Limb (tissue), 2 donors: Measurements from ENCODE around the gene CORO2B.
A peak's percentile ranks its signal among the peaks of the same experiment; 100 is the strongest.

Source experiments
- DNase-seq, 2 donors: peaks; one replicate each; pipeline ENCODE4 v3.0.0-alpha.2; 2016; ENCODE audit errors: extremely low spot score in 2 of 2

CORO2B gene

DNA sequence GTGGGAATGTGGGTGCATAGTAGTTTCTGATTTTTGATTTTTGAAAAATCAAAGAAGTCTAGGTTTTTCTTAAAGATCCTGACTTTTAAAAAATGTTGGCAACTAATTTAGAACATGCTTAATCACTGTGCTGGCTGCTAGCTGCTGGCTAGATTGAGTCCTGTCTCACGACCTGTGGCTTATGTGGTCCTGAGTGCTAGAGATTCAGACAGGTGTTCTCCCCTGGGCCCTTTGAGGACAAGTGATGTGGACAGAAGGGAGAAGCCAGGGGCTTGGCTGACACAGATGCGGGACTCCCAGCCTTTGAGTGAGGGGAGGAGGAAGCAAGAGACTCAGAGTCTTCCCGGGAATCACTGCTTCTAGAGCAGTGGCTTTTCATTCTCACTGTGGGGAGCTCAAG lies 47.5 kb downstream of the CORO2B start:
- no peak for DNase-seq

DNA sequence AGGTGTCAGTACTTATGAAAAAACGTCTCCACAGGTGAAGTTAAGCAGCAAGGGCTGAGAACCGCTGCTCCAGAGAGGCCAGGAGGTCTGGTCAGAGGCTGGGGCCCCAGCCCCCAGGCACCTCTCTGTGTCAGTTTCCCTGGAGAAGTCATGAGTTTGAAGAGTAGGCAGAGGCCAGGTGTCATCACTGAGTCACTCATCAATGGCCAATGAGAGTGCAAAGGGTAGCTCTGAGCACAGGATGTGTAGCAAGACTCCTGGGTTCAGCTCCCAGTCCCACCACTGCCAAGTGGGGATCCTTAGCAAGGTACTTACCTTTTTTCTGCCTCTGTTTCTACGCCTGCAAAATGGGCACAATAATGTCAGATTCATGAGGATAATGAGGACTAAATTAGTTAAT lies 47.9 kb downstream of the CORO2B start:
- DNase-seq: no peak

DNA sequence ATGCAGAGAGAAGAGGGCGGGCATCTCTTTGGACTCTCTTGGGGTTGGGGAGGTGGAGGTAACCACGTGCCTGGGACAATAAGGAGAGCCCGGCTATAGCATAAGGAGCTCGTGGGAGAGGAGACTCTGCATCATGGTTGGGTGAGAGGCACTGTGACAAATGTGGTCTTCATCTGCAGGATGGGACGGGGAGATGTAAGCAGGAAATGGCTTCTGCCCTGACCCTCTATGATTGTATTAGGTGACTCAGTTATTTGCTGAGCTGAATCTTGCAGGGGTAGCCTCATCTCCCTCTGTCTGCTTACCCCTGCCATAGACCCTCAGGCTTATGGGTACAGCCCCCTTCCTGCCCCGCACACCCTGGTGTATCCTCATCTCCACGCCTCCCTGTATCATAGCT lies 48.7 kb downstream of the CORO2B start:
- DNase-seq: no peak

DNA sequence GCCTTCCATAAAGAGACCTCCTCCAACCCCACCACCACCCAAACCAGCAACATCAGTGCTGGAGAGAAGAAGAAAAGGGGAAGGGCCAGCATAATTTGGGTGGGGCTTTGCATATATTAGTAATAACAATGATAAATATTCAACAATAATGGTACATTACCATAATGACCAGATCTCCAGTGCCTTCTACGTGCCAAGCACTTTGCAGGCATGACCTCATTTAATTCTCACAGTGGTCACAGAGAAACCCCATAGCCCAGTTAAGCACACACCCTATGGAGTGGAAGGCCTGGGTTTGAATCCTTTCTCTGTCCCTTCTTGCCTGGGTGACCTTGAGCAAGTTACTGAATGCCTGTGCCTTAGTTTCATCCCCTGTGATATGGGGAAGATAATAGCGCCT lies 49.2 kb downstream of the CORO2B start:
- DNase-seq: no peak

DNA sequence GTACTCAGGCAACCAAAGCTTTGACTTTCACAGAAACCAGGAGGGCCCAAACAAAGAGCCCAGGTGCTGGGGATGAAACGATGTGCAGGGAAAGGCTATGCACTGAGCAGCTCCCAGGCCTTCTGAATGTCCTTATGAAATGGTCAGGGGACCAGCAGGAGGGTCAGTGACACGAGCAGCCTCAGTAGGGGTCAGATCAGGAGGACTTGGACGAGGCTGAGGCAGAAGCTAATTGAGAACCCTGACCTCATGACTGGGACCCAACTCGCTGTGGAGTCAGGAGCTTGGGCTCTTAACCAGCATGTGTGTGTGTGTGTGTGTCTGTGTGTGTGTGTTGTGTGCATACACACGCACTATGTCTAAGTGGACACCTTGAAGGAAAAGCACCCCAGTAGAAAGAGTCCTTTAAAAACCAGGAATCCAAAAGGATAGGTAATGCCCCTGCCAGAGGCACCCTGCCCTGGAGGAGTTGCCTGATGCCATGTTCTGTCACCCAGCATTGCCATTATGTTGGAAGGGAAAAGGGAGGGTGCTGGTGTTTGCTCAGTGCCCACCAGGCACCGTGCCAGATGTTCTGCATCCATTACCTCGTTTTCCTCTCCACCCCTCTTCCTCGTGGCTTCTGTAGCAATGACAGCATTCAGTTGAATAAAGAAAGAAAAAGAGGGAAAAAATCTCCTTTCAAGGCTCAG lies 50.9 kb downstream of the CORO2B start:
- no peak for DNase-seq

DNA sequence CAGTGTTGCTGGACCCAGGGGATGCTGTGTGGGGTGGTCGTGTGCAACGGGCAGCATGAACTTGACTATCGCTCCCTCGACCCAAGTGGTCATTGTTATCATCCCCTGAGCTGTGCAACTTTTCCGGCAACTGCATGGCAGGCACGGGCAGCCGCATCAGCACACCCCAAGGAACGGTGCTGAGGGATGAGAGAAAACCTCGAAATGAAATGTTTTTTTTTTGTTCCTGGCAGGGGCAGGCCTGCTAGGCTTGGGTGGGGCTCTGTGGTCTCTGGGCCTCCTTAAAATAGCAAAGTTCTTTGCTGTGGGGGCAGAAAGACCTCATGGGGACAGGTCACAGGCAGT lies 51.4 kb downstream of the CORO2B start:
- DNase-seq: no peak

DNA sequence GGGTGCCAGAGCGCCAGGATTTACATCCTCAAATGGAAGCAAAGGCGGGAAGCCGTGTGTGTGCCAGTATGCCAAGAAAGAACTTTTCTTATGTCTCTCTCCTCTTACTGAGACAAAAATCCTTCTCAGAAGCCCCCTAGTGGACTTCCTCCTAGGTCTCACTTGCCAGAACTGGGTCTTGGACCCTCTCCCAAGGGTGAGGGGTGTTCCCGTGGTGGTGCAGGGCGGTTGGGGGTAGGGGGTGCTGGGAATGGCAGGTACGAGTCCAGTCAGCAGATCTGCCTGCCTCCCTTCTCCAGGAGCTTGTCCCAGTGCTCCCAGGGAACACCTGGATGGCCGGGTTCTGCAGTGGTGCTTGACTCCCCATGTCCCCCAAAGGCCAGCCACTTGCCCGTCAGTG lies 52.0 kb downstream of the CORO2B start:
- no peak for DNase-seq

DNA sequence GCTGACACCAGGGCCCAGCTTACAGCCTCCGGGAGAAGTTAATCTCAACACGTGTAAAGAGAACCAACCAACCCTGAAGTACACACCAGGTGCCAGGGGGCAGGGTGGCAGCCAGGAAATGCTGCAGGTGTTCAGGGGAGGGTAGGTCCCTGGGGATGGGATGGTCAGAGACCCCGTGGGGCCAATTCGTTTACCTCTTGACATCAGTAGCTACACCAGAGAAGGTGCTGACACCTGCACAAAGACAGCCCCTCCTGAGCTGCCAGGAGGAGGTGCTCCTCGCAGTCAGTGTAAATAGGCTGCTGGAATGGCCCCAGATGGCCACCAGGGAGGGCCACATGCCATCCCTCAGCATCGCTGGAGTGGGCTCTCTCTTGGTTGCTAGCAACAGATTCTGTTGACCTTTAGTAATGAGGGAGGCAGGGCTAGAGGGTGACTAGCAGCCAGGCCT lies 52.8 kb downstream of the CORO2B start:
- no peak for DNase-seq

DNA sequence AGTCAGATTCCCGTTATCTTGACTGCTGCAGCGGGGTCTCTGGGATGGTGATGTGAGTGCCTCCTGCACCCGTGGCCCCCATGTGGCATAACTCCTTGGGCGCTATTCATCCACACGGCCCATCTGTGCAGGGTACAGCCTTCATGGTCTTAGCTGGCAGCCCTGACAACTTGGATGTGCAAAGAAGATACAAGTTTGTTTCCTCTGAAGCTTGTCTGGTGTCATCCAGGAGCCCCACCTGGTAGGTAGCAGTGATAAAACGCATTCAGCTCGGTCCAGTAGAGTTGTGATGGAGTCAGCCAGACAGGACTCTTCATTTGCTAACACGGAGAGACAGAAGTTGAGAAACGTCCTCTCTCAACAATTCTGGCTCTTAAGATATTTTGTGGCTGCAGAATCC lies 53.3 kb downstream of the CORO2B start:
- DNase-seq: no peak

DNA sequence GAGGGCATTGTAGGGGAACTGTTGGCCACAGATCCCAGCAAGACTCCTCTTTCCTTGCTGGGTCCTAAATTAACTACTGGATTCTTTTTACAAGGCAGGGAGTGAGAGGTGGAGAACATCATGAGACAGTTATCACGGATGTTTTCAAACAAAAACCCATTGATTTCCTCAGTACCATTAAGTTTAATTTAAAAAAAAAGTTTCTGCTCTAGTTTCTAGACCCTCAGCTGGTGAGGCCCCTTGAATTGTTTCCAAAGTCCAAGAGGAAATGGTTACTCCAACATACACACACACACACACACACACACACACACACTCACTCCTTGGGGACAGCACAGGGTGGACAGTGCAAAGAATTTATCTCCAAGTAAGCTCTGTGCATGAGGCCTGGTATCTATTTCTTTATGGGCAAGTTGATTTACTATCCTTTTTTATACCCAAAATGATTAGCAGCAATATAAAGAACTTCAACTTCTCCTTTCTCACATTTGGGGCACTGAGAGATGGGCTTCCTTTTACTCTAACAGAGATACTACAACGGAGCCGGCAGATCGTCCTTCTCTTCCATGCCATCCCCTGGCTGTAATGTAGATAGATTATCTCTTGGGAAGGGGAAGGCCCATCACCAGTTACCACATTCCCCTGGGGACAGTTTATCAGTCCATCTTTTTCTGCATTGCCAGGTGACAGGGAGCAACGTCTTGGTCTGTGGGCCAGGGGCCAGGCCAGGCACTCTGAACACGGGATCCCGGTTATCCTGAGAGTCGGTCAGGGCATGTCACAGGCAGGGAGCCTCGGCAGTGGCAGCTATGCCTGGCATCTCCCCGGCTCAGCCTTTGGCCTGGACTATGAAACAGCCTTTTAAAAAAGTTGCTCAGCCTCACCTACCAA lies 54.7 kb downstream of the CORO2B start:
- DNase-seq: no peak

DNA sequence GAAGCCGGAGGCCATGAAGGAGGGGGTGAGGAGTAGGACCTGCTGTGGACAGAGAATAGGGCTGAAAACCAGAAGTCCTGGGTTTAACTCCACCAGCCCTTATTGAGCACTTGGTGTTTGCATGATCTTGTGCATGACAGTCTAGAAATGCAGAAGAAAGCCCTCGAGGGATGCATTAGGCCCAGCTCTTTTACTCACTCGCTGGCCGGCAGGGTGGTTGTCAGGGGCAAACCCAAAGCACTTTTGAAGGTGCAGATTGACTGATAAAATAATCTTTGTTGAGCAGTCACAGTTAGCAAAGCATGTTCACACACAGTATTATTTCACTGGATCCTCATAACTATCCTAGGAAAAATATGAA lies 55.3 kb downstream of the CORO2B start:
- DNase-seq: no peak

DNA sequence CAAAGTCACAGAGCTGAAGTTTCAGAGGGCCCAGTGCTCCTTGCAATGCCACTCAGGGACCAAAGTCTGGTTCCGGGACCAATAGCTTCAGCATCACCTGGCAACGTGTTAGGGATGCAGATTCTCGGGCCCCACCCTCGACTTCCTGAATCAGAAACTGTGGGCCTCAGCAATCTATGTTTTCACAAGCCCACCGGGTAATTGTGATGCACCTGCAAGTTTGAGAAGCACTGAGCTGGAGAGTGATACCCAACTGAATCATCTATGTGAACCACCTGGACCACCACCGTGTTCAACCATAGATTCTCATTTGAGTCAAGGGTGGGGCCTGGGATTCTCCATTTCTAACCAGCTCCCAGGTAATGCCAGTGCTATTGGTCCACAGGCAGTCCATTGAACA lies 55.7 kb downstream of the CORO2B start:
- DNase-seq: no peak

DNA sequence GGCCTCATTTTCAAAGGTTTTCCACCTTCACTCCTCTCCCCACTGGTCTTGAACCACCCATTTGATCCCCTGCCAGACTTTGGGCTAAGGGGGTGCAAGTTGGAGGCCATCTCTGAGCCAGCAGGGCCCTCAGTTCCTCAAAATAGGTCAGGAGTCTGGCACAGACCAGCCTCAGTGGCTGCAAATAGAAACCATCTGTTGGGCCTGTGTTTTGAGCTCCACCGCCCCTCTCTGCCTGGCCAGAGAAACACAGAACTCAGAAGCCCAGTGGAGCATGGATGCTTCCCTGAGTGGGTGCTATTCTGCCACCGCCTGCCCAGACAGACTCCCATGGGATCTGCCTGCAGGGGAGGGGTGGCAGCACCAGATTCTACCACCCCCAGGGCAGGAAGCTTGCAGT lies 56.3 kb downstream of the CORO2B start:
- DNase-seq: no peak

DNA sequence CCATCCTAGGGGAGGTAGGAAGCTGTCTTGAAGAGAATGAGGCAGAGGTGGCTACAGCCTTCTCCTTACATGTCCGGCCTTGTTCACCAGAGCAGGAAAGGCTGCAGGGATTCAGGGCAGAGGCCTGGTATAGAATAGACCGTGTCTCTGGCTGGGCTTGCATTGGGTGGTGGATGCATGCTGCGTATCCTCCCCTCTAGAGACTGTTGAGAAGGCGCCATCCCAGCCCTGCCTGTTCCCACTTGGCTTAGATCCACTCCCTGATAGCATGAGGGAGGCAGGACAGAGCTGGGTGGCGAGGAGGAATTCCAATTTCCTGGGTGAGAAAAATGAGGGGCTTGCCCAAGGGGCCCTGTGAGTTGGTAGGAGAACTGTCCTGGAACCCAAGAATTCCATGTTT lies 57.5 kb downstream of the CORO2B start:
- DNase-seq: no peak

DNA sequence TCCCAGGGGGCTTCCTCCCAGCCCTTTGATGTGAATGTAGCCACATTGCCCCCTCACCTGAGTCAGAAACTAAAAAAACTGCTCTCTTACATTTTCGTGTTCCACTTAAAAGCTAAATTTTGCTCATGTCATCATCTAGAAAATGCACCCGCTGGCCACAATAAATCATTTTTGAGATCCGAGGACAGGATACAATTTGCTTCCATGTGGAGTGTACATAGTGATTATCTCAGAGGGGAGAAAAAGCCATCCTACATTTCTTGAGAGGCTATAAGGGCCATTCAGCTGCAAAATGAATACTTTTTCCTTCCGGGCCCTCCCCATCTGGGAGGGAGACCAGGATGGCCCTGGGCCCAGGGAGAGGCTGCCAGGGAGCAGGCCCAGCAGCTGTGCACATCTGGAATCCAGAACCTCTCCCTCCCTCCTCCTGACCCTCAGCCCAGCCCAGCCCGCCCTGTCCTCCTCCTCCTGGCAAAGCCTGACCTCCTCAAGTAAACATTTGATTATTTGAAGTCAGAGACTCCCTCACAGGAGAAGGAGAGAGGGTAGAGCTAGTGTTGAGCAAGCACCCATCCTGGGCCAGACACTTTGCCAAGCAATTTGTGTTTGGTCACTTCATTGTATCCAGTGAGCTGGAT lies 59.1 kb downstream of the CORO2B start:
- peak in 1 of 2 donors; percentile 60 for DNase-seq

DNA sequence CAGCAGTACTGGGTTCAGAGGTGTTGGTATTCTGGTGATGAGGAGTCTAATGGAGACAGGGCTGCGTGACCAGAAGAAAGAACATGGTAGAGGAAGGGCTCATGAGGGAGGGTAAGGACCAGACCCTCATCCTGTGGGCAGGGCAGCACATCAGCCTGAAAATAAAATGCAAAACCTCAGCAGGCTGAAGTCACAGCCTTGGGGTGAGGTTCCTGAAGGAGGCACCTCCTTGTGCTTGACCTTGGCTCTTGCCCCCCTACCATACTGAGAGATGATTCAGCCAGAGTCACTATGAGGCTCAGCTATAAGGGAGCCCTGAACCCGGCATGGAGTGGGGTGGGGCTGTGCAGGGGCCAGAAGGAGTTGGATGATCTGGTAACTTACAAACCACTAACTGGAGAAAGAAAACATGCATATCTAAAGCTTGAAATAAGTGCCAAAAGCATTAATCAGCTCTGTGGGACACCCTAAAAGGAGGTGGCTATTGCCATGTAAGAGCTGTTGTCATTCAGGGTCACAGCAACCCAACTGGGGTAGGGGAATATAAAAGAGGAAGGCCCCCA lies 60.2 kb downstream of the CORO2B start:
- no peak for DNase-seq

DNA sequence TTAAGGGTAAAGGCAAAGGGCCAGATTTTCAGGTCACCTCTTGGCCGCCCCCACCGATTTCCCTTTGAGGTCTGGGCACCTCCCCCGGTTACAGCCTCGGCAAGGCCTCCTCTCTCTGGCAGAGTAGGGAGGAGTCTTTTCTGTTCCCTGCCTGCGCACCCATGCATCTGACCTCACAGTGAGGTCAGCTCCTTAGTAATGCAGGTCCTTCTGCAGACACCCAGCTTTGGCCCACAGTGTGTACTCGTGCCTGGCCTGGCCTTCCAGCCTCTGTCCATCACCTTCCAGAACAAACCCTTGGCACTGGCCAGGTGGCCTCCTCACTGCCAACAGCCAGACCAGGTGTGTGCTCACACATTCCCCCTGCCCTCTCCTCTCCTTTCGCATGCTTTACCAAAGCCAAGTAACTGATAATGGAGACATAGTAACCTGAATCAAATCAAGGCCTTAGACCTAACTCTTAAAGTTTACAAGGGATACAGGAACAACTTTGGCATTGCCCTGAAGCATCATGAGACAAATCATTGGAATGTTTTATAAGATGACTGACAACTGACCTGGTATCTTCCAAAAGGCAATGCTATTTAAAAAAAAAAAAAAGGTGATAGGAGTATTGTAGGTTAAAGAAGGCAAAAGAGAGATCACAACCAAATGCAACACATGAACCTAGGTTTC lies 61.3 kb downstream of the CORO2B start:
- no peak for DNase-seq

DNA sequence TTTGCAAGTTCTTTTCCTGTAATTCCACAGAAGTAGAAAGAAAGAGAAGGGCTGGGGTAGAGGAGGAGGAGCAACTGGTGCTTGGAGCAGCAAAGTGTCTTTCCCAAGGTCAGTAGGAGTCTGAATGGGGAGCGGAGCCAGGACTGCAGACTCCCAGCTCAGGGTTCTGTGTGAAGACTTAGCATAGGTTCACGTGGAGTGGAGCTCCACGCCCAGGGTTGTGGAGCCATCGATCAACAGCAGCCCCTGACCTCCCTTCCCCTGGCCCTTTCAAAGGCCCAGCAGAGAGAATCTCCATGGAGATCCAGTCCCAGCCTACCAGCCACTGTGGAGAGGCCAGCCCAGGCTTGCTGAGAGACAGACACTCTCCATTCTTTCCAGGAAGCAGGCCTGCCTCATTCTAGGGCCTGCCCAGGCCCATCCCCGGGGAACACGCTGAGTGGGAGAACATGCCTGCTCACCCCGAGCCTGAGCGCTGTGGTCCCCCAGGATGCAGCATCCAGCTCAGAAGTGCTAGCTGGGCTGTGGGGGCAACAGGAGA lies 62.1 kb downstream of the CORO2B start:
- DNase-seq: no peak

DNA sequence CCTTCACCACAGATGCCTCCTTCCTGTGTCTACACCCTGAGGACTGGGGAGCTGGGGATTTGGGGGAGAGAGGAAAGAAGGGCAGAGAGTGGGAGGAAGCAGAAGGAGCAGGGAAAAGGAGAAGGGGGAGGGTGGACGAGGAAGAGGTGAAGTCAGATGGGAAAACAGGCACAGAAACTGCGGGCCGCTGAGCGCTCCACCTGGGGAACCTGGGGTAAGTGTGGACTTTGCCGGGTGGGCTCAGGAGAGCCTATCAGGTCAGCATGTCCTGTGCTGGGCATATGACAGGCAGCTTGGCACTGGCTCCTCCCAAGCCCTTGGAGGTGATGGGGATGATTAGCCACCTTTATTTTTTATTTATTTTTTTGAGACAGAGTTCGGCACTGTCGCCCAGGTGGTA lies 62.6 kb downstream of the CORO2B start:
- DNase-seq: no peak

DNA sequence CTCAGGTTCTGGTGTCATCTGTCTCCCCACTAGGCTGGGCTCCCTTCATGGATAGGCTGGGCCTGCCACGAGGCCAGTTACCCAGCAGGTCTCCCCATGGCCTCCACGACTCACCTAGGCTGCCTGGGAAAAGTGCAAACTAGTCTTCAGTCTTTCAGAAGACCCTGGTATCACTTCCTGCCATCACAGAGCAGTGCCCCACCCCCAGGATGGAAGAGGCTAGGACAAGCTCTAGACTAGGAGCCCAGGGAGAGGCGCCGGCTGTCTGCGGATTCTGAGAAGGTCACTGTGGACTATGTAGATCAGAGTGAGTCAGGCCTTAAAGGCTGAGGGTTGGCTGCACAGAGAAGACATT lies 63.7 kb downstream of the CORO2B start:
- DNase-seq: no peak

DNA sequence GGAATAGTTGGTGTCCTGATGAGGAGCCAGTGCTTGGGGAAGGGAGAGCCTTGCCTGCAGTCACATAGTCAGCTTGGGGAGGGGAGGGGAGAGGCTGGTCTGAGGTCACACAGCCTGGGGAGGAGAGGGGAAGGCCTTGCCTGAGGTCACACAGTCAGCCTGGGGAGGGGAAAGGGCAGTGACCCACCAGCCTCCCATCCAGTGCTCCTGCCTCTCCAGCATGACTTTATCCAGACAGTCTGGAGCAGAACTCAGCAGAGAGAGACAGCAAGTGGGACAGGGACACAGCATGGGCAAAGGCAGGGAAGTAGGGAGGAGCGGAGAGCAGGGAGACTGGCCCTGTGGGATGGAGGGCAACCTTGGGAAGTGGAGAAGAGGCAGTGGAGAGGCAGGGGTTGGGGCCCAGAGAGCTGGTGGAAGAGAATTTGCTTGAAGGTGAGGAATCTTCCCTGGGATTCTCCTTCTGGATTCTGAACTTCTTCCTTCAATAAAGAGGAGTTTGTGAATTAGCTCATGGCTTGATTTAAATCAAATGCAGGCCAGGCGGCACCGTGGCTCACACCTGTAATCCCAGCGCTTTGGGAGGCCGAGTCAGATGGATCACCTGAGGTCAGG lies 64.5 kb downstream of the CORO2B start:
- DNase-seq: no peak
